Measurements from ENCODE around the gene CD164L2.

GRCh38 chr1:27377760-27378495 lies 5.2 kb downstream of the CD164L2 start:
- TF ChIP-seq JUNB (IDR thresholded peaks at IDR 0.05; ENCODE audit: unreplicated experiment) (no peak), EZH2 (IDR thresholded peaks at IDR 0.05; ENCODE audit: low read depth, unreplicated experiment) (no peak)

All from GM23338 (cell line).